Endodermal cell (in vitro differentiated cells): ENCODE measurements around the gene TOM1L1. TPM values are rescaled to one million over a fixed set of nuclear protein-coding genes. Genes with fewer than 3 reads are reported as not detected.

Experiments used
- DNase-seq: peaks from one replicate; pipeline ENCODE4 v3.0.0-alpha.2; 2017
- H3K27ac ChIP-seq: 2 replicates; pipeline ENCODE4 v1.5.1; 2013; ENCODE audit warnings: mild to moderate bottlenecking, low read depth, low read length, moderate library complexity
- H3K27me3 ChIP-seq: 2 replicates; pipeline ENCODE4 v1.6.1; 2013; ENCODE audit warnings: mild to moderate bottlenecking, low read length, moderate library complexity; ENCODE audit not compliant: insufficient read depth, control insufficient read depth, poor library complexity, severe bottlenecking
- H3K36me3 ChIP-seq: 2 replicates; pipeline ENCODE4 v1.7.0; 2013; ENCODE audit warnings: mild to moderate bottlenecking, low read length, moderate library complexity; ENCODE audit not compliant: control insufficient read depth, insufficient read depth
- H3K4me1 ChIP-seq: one replicate; pipeline ENCODE4 v1.7.0; 2013; ENCODE audit warnings: low read length; ENCODE audit not compliant: control insufficient read depth, insufficient read depth
- H3K4me3 ChIP-seq: 2 replicates; pipeline ENCODE4 v1.5.1; 2013; ENCODE audit warnings: mild to moderate bottlenecking, low read length, moderate library complexity
- H3K9ac ChIP-seq: 2 replicates; pipeline ENCODE4 v1.6.1; 2013; ENCODE audit warnings: mild to moderate bottlenecking, low read length, moderate library complexity; ENCODE audit not compliant: poor library complexity, severe bottlenecking; ENCODE audit errors: extremely low read depth
- H3K9me3 ChIP-seq: 2 replicates; pipeline ENCODE4 v1.6.1; 2013; ENCODE audit warnings: mild to moderate bottlenecking, low read length, moderate library complexity; ENCODE audit not compliant: control insufficient read depth
- H3K27ac Mint-ChIP-seq: 2 replicates; pipeline ENCODE4 v1.8.0; 2020; ENCODE audit warnings: mixed read lengths
- H3K27me3 Mint-ChIP-seq: 2 replicates; pipeline ENCODE4 v1.8.0; 2021; ENCODE audit warnings: mild to moderate bottlenecking, mixed read lengths; ENCODE audit not compliant: insufficient read depth
- H3K36me3 Mint-ChIP-seq: 2 replicates; pipeline ENCODE4 v1.8.0; 2020; ENCODE audit warnings: low read depth, mixed read lengths
- H3K4me1 Mint-ChIP-seq: 2 replicates; pipeline ENCODE4 v1.8.0; 2020; ENCODE audit warnings: mixed read lengths
- H3K4me3 Mint-ChIP-seq: 2 replicates; pipeline ENCODE4 v1.8.0; 2020; ENCODE audit warnings: mild to moderate bottlenecking, moderate library complexity, mixed read lengths
- H3K9me3 Mint-ChIP-seq: 2 replicates; pipeline ENCODE4 v1.8.0; 2020; ENCODE audit warnings: mild to moderate bottlenecking, mixed read lengths
- CTCF ChIP-seq: fragments of 200-600 bp; sonication (generic); conservative IDR thresholded peaks from 2 replicates; pipeline ENCODE4 v1.5.0; 2021; ENCODE audit warnings: antibody characterized with exemption, mild to moderate bottlenecking
- WGBS, 2 experiments: methylation state at CpG; one replicate each; pipeline versions ENCODE4 v1.1.5 to v1.1.7; 2013; ENCODE audit warnings: missing lambda C conversion rate in 2 of 2, mixed read lengths in 1 of 2; ENCODE audit not compliant: insufficient coverage in 1 of 2, insufficient read length in 1 of 2; 5-methylcytosine and 5-hydroxymethylcytosine counted together
- total RNA-seq, 2 donors: library from RNA; stranded (reverse); fragmentation: NEBNext Ultra II Directional in 1 of 2; extraction: Animal tissue kit (Norgen Biotek cat#: 25700) in 1 of 2; gene quantifications; 2 replicates in 1 of 2; 3 replicates in 1 of 2; pipeline ENCODE4 v1.2.1, GENCODE V29; 2021

TOM1L1 gene
- total RNA-seq, 2 donors from 2014 or later: 54.9 to 55.6 TPM

- Histone ChIP-seq H3K36me3 (no peaks in the 10 kb centered on the region), H3K9ac (no peak overlapping the region), H3K4me1 (no peaks in the 10 kb centered on the region), H3K4me3 (no peak overlapping the region), H3K9me3 (peaks cover 16% of the 10 kb centered on the region), H3K27ac (no peak overlapping the region), H3K27me3 (no peaks in the 10 kb centered on the region)
- Mint-ChIP-seq H3K27me3 (no peaks in the 10 kb centered on the region), H3K27ac (no peak overlapping the region), H3K9me3 (peaks cover 16% of the 10 kb centered on the region), H3K4me3 (no peak overlapping the region), H3K36me3 (peaks cover 26% of the 10 kb centered on the region), H3K4me1 (peaks cover 9% of the 10 kb centered on the region)
- DNase-seq: no peak
- WGBS, 2 experiments: 92 to 94% methylated on average over 2 to 3 of the region's 3 CpGs
- no peak for TF ChIP-seq CTCF
Observed at GRCh38 chr17:54974759-54975158, 74.1 kb downstream of the TOM1L1 start.

GRCh38 chr17:54976316-54976715 lies 75.7 kb downstream of the TOM1L1 start:
- Mint-ChIP-seq H3K9me3 (peaks cover 24% of the 10 kb centered on the region), H3K4me3 (no peak overlapping the region), H3K36me3 (peaks cover 34% of the 10 kb centered on the region), H3K4me1 (peaks cover 2% of the 10 kb centered on the region), H3K27me3 (no peaks in the 10 kb centered on the region), H3K27ac (no peak overlapping the region)
- DNase-seq: no peak
- Histone ChIP-seq H3K4me1 (no peaks in the 10 kb centered on the region), H3K27ac (no peak overlapping the region), H3K36me3 (no peaks in the 10 kb centered on the region), H3K9ac (no peak overlapping the region), H3K27me3 (no peaks in the 10 kb centered on the region), H3K9me3 (peaks cover 28% of the 10 kb centered on the region), H3K4me3 (no peak overlapping the region)
- TF ChIP-seq CTCF: no peak
- 92 to 100% methylated on average over 2 to 3 of the region's 3 CpGs for WGBS, 2 experiments

GRCh38 chr17:54977744-54978143 lies 77.1 kb downstream of the TOM1L1 start:
- H3K27ac Mint-ChIP-seq: no peak overlapping the region
- Histone ChIP-seq H3K4me1 (no peaks in the 10 kb centered on the region), H3K27ac (no peak overlapping the region), H3K4me3 (no peak overlapping the region), H3K9me3 (peaks cover 28% of the 10 kb centered on the region), H3K9ac (no peak overlapping the region), H3K36me3 (no peaks in the 10 kb centered on the region), H3K27me3 (no peaks in the 10 kb centered on the region)
- no peaks in the 10 kb centered on the region for H3K27me3 Mint-ChIP-seq
- no peak for TF ChIP-seq CTCF
- peaks cover 1% of the 10 kb centered on the region for H3K4me1 Mint-ChIP-seq
- H3K9me3 Mint-ChIP-seq: peaks cover 24% of the 10 kb centered on the region
- no peak overlapping the region for H3K4me3 Mint-ChIP-seq
- WGBS, 2 experiments: 91 to 96% methylated on average over 2 of the region's 2 CpGs
- H3K36me3 Mint-ChIP-seq: peaks cover 34% of the 10 kb centered on the region
- no peak for DNase-seq
